HG03575 (cell line): ENCODE measurements around the gene CACNA2D2.

Source experiments
- ATAC-seq: cut with Tn5 transposase; IDR thresholded peaks from one replicate; pipeline ENCODE4 v1.9.1; 2021; ENCODE audit not compliant: unreplicated experiment, insufficient number of reproducible peaks, low FRiP score; ENCODE audit errors: extremely low read depth

The CACNA2D2 gene

DNA sequence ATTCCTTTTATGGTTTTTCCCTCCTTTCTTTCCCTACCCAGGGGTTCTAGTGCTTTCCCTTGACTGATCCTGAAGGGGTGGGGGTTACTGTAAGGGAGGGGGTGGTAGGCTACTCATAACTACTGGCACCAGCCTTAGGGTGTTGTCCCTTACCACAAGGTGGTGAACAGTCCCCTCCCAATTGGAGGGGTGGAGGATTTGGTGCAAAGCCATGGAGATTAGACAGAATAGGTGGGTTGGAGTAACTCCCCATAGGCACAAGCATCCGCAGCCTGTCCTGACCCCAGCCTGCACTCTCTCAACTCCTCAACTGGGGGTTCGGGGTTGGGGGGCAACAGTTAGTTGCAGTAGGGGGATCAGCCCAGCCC, 178.3 kb downstream of the CACNA2D2 start:
- no peak for ATAC-seq

DNA sequence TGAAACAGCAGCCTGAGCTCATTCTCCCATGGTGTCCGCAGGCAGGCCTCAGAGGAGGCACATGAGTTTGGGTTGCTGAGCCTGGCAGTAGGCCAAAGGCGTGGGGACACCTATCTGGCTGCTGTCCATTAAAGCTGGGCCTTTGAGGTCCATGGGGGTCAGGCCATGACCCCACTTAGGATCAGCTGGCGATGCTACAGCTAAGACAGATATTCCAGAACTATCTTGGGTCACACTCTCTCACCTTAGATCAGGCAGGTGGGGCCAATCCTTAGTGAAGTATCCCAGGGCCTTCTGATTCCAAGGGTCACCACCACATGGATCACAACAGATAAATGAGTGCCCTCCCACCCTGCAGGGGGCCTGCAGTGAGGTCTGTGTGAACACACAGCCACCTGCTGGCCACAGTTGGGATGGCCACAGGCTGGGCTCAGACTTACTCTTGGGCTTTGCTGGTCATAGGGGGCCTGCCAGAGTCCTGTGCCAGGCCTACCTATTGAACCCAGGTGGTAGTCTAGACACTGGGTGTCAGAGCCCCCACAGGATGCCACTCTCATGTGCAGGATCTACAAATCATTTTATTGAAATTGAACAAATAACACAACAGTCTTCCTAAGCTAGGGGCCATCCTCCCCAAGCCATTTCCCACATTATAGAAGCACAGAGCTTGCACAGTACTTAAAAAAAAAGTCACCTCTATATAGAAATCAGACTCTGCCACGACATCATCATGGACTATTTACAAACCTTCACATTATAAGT, 178.9 kb downstream of the CACNA2D2 start:
- no peak for ATAC-seq

DNA sequence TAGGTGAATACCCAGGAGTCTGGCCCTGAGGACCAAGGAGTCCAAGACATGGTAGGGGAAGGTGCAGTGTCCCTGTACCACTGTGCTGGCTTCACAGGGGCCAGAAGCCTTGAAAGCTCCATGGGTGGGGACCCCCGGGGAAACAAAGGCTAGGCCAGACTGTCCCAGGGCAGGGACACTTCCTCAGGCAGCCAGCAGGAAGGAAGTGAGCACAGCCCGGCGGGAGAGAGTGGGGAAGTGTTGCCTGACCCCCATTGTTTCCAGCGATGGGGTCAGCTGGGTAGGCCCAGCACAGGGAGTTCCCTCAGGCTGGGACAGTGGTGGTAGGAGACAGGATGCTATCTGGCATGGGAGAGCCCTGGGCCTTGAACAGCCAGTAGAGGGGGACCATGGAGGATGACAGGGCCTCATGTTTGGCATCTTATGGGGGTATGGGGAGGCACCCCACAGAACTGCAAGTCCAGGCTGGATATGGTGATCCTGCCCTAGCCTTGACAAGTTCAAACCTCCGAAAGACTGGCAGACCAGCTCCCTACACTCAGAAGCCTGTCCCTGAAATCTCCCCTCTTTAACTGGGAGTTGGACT, 179.7 kb downstream of the CACNA2D2 start:
- ATAC-seq: no peak

DNA sequence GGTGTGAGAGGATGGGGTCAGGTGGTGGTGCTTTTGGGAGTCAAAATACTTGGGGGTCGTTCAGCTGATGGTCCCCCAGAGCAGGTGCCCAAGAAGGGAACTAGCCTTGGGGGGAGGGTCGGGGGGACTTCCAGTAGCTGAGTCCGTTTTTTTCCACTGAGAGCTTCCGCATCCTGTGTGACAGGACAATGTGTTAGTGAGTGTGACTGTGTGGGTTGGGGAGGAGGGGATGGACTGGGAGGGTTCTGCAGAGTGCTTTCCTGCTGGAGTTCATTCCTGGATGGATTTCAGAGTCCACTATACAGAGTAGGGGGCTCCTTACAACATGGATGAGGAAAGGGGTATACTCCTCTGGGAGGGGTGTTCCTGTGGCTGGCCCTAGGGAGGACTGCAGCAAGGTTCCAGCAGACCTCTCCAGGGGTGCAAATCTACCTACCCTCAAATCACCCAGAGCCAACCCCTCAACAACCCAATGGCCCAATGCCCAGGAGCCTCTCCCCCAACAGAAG, 180.3 kb downstream of the CACNA2D2 start:
- ATAC-seq: no peak

DNA sequence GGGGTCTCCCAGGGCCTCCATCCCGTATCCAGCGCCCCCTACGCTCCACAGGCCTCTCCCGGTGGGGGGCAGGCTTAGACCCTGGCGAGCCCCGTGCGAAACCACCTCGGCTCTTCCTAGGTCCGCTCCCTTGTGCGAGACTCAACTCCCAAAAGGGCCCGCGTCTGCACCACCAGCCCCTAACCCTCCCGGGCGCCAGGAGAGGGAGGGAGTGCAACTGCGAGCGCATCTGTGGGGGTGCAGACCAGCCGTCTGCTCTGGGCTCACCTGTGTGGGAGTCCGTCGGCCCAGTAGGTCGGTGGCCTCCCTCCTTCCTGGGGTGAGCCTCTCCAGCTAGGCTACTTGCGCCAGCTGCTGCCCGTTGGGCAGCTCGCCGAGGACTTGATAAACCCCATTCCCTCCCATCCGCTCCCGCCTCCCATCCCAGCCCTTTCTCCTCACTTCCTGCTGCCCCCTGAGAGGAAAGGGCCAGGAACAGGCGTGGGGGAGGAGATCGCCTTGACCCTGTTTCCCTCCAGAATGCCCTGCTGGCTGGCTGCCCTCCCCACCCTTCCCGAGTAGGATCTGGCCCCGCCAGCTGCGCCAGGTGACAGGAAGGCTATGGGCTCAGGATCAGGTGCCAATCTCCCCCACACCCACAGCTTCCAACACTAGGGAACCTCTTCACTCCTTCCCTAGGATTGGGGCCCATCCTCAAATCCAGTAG, 180.9 kb downstream of the CACNA2D2 start, which contains the start of gene HYAL2:
Gene HYAL2, minus strand, starts transcription at position 360 of the 706 bp plus-strand sequence. CDS start 2,256 bp downstream, outside the sequence.
- ATAC-seq: no peak

DNA sequence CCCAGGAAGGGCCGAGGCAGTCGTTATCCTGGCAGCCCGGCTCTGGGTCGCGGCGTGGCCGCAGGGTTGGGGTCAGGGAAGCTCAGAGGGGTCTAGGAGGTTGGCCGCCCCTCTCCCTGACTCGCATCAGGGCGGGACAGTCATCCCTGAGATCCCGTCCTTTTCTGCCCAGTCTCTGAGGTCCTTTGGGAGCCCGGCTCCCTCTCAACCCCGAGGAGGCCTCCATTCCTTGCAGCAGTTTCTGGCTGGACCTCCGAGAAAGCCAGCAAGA, 181.4 kb downstream of the CACNA2D2 start:
- ATAC-seq: no peak

DNA sequence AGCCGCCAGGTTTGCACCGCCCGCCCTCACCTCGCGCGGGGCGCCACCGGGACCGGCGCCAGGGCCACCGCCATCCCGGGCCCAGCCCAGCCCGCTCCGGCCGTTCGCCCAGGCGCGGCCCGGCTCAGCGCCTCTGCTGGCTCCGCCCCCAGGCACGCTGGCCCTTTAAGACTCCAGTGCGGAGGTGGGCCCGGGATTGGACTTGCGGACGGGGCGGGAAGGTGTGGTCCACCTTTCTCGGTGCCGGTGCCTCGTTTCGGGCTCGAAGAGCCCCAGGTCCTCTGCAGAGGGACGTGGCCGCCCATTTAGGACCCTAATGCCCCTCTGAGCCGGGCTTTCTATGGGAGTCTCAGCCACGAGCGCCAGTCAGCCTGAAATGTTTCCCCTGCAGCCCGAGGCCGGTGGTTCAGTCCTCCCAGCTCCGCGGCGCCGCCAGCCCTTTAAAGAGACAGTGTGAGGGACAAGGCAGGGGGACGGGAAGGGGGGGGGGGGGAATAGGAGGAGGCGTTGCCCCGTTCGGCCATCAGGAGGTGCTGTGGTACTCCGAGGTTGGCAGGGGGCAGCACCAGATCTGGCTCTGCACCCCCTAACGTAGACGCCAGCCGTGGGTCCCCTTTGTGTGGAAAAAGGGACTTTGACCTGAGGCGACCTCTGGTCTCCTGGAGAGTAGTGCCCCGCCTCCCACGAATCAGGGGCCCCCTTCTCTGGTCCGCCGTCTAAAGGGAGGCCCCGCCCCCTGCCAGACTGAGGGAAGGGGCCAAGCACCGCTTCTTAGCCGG, 181.9 kb downstream of the CACNA2D2 start:
- ATAC-seq: no peak

DNA sequence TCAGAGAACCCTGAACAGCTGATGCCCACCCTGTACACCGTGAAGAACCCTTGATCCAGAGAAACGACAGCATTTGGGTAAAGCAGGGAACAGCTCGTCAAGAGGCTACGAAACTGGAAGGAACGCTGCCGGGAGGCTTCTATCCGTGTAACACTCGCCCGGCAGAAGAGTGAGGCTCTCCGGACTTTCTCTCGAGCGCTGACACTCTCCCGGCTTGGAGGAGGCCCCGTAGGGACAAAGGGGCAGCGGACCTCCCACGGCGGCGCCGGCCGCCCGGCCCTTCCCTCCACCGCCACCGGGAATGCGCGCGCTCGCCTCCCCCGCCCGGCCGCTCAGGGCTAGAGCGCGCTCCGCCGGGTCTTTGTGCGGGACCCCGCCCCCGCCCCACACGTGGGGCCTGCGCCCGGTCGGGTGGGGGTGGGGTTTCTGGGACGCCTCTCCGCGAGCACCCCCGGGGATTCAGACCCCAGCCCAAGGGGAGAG, 182.5 kb downstream of the CACNA2D2 start:
- ATAC-seq: no peak

DNA sequence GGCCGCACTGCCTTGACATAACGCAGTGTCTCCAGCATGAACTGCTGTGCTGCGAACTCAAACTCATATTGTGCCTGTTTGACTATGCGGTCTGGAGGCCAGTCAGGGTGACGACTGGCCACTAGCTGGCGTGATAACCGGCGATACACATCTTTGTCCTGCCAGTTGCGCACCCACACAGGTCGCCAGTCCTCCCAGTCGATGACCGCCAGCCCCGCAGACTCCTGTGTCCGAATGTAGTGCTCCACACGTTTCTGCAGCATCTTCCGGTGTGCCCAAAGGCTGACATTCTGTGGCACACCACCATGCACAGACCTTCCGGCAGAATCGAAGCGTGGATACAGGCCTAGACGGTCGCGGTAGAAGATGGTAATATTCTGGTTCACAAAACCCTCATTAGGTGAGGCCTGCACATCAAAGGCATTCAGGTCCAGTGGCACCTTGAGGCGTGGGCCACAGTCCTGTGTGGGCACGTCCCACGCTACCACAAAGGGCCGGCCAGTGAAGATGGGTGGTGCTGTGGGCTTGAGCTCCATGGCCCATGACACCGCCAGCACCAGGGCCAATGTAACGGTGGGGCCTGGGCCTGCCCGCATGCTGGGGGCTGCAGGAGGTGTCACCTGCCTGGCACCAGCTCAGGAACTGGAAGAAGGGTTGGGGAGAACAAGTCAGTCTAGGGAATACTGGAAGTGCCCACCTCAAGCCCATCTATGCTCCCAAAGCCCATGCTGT, 183.4 kb downstream of the CACNA2D2 start:
- no peak for ATAC-seq

DNA sequence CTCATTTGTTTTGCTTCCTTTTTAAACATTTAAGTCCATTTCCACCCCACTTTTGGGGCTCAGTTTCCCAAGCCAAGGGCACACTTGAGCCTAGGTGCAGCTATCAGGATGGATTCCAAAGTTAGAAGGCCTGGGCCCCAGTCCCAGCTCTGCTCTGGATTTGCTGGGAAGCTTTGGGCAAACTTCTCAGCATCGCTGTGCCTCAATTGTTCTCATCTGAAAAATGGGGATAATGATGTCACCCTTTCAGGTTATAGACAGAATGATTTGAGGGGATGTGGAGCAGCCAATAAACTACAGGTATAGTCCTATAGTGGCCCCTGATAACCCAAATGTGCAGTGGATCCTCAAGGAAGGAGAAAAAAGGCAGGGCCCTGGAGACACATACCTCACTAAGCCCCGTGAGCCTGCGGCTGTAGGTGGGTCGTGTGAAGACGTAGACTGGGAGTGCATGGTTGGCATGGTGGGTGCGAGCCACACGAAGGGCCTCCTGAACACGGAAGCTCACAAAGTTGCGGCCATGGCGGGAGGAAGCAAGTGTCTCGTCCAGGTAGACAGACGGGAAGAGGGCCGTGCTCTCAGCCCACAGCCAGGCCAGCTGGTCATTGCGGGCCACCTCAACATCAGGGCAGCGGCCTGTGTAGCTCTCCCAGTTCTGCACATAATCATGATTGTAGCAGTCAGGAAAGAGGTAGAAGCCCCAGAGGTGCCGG, 184.1 kb downstream of the CACNA2D2 start:
- ATAC-seq: no peak

DNA sequence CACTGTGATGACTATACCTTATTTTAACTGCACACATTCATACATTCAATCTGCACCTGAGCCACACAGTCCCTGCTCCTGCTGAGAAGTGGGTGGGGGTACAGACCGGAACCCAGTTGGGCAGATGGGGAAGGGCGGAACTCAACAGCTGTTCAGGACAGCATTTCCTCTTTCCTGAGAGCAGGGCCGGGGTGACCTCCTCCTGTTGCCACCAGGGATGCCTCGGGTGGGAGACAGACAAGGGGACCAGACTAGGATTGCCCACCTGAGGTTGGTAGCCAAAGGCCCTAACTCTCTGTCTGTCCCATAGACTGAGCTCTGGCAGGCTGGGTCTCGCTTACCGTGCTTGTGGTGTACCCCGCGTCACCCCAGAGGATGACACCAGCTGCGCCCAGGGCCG, 184.8 kb downstream of the CACNA2D2 start:
- no peak for ATAC-seq

DNA sequence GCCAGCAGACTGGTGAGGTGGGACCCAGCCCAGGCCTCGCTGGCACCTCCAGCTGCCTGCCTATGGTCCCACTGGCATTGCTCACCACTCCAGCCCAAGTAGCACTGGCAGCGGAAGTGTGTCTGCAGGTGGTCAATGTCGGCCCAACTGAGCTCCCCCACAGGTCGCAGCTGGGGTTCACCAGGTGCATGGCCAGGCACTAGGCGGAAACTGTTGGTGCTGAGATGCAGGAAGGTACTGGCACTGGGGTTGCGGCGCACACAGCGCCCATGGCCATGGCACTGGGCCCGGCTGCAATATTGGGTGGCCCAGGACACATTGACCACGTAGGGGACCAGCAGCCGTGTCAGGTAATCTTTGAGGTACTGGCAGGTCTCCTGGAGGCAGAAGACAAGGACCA, 185.3 kb downstream of the CACNA2D2 start:
- ATAC-seq: no peak

DNA sequence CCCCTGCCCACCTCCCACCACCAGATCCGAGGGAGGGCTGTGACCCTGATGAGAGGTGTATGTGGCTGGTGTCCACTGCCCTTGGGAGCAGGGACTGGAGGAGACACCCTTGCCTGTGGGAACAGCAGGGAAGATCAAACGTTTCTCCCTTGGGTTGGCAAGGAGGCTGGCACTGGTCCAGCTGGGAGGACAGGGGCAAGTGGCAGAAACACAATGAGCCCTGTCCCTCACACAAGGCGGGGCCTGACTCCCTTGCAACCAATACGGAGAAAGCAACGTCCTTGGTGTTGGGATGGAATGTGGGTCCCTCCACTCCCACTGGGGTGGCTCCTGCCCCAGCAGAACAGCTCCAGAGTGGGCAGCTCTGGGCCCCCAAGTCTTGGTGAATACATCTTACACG, 186.1 kb downstream of the CACNA2D2 start:
- no peak for ATAC-seq

DNA sequence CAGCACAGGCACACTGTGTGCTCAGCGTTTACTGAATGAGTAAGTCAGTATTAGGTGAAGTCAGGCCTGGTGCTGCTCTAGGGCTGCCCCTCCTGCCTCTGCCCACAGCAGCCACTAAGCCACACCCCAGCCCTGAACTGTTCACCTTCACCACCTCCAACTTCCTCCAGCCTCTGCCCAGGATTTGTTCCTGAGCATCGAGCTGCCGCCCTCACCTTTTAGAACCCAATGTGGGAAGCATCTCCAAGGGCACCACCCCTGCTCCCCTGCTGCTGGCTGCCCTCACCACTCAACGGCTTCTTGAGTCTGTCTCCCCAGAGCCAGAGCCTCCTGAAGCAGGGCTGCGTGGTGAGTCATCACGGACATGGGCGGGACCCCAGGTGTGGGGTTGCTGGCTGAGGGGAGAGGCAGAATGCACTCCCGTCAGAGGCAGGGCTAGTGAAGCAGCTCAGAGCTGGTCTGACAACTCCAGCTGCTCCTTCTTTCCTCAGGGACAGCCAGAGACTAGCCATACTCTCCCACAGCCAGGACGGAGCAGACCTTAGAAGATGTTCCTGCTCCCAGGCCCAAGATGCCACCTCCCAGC, 186.7 kb downstream of the CACNA2D2 start:
- ATAC-seq: no peak

DNA sequence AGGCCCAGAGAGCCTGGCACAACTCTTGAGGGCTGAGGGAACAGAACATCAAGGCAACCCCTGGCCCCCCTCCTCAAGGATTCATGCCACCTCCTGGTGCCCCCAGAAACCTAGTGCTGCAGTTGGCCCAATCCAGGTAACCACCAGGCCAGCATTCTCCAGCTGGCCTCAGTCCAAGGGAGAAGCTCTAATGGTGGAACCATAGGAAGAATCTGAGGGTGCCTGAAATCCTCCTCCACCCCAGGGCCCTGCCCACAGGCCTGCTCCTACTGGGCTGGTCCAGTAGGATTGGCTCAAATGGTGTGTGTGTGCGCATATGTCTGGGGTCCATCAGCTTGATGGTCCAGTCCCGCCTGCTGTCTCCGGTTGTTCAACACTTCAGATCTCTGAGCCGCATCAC, 188.6 kb downstream of the CACNA2D2 start:
- ATAC-seq: no peak

DNA sequence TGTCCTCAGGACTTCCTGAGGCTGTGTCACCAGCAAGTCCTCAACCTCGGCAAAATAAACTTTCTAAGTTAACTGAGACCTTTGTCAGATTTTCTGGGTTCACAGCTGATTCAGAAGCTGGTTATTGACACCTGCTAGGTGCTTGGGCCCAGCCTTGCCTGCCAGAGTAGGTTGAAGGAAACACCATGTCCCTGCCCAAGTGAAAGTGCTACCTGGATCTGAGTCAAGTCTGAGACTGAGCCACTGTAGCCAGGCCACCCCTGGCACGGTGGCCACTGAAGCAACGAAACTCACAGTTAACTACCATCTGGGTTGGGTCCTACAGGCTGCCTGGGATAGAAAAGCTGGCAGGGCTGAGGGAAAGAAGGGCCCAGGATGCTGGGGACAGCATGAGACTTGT, 189.1 kb downstream of the CACNA2D2 start:
- ATAC-seq: no peak
